ENCODE measurements around the gene COPE.

DNA sequence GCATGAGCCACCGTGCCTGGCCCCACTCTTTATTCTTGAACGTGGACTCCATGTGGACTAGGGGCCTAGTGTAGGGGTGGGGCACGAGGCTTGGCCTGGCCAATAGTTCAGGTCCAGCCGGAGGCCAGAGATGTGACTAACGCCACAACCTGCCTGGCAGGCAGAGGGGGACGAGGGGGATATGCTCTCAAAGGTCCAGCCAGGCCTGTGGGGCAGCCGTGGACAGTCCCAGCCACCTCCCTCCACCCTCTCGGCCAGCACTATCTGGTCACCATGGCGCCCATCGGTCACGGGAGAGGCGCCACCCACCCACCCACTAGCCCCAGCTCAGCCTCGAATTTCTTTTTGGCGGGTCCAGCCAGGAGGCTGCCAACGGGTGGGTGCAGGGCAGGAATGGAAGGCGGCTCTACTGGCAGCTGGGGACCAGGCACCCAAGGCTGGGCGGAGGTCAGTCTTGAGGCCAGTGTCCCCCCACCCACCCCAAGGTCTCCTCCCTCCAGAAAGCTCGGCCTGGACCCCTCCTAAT is 21.0 kb downstream of the COPE start:
- TF ChIP-seq, protein P1, sequence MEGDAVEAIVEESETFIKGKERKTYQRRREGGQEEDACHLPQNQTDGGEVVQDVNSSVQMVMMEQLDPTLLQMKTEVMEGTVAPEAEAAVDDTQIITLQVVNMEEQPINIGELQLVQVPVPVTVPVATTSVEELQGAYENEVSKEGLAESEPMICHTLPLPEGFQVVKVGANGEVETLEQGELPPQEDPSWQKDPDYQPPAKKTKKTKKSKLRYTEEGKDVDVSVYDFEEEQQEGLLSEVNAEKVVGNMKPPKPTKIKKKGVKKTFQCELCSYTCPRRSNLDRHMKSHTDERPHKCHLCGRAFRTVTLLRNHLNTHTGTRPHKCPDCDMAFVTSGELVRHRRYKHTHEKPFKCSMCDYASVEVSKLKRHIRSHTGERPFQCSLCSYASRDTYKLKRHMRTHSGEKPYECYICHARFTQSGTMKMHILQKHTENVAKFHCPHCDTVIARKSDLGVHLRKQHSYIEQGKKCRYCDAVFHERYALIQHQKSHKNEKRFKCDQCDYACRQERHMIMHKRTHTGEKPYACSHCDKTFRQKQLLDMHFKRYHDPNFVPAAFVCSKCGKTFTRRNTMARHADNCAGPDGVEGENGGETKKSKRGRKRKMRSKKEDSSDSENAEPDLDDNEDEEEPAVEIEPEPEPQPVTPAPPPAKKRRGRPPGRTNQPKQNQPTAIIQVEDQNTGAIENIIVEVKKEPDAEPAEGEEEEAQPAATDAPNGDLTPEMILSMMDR (IDR thresholded peaks at IDR 0.05): no peak
- TF ChIP-seq POLR2AphosphoS5 (IDR thresholded peaks at IDR 0.05) (no peak), POLR2A (IDR thresholded peaks at IDR 0.05) (no peak)

All from gastroesophageal sphincter (tissue), 3 donors.